GM12801 (cell line): ENCODE results near the gene KCNJ9.

Source experiments
- TF ChIP-seq, protein P1 (sequence below): IDR thresholded peaks from one replicate; pipeline ENCODE4 v1.5.1; 2011; ENCODE audit warnings: control low read depth; ENCODE audit not compliant: insufficient read length; ENCODE audit errors: extremely low read depth

The KCNJ9 gene

GRCh38 chr1:160081261-160081936 is at the start of gene KCNJ9:
Gene KCNJ9 (plus strand): TSS chr1:160081538. CDS start chr1:160084031, 2,493 bp downstream.
- TF ChIP-seq, protein P1, sequence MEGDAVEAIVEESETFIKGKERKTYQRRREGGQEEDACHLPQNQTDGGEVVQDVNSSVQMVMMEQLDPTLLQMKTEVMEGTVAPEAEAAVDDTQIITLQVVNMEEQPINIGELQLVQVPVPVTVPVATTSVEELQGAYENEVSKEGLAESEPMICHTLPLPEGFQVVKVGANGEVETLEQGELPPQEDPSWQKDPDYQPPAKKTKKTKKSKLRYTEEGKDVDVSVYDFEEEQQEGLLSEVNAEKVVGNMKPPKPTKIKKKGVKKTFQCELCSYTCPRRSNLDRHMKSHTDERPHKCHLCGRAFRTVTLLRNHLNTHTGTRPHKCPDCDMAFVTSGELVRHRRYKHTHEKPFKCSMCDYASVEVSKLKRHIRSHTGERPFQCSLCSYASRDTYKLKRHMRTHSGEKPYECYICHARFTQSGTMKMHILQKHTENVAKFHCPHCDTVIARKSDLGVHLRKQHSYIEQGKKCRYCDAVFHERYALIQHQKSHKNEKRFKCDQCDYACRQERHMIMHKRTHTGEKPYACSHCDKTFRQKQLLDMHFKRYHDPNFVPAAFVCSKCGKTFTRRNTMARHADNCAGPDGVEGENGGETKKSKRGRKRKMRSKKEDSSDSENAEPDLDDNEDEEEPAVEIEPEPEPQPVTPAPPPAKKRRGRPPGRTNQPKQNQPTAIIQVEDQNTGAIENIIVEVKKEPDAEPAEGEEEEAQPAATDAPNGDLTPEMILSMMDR, result no peak

DNA sequence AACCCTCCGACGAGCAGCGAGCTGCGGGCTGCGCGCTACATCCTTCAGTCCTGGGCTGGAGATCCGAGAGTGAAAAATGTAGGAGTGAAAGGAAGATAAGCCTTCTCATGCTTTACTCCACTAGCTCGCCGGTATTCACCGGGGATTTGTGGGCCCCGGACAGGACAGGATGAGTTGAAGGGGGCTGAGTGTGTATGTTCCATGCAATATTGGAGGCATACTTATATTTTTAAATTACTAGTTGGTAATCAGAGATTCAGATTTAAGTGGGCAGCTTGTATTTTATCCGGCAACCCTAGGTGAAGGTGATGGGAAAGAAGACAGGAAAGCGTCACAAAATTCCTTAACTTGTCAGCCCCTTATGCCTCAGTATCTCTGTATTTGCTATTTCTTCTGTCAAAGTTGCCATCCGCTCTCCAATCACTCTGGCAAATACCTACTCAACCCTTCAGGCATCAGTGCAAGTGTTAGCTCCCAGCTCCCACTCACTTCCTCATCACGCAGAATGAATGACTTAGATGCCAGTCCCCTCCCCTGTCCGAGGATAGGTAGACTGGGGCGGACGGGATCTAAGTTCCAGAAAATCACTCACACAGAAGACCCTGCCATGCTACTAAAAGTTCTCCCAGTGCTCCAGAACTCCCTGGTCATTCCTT is 49.0 kb upstream of the KCNJ9 start:
- TF ChIP-seq, protein P1, result no peak

- TF ChIP-seq, protein P1, result no peak
Observed at GRCh38 chr1:160040476-160040875, 40.9 kb upstream of the KCNJ9 start.

DNA sequence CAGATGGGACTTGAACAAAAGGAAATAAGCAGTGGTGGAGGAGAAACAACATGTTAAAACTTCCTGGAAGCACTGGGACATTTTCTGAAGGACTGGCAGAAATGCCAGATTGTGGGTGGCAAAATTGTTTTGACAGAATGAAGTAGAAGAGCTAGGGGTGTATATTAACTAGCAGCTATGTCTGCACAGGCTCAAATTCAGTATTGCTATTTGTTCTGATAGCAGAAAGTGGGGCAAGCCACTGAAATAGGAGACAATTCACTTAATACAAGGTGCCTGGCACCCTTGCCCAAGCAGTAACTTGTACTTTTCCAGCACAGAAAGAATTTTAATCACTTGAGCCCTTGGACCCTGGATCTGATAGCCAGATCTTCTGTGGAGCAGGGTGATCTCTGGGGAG is 37.8 kb upstream of the KCNJ9 start:
- TF ChIP-seq, protein P1, result no peak

DNA sequence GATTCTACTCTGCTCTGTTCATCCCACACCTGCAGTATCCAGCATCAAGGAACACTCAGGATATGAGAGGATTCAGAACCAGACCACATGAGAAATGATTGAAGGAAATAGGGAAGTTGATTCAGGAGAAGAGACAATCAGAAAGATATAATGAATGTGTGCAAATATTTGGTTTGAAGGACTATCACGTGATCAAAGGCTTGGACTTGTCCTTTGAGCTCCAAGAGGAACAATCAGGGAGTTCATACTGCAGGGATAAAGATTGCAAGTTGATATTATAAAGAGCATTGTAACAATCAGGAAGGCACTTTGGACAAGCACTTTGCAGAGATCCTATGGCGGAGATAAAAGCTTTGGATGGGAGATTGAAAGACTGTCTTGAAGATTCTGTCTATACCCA is 35.7 kb upstream of the KCNJ9 start:
- TF ChIP-seq, protein P1, result no peak

DNA sequence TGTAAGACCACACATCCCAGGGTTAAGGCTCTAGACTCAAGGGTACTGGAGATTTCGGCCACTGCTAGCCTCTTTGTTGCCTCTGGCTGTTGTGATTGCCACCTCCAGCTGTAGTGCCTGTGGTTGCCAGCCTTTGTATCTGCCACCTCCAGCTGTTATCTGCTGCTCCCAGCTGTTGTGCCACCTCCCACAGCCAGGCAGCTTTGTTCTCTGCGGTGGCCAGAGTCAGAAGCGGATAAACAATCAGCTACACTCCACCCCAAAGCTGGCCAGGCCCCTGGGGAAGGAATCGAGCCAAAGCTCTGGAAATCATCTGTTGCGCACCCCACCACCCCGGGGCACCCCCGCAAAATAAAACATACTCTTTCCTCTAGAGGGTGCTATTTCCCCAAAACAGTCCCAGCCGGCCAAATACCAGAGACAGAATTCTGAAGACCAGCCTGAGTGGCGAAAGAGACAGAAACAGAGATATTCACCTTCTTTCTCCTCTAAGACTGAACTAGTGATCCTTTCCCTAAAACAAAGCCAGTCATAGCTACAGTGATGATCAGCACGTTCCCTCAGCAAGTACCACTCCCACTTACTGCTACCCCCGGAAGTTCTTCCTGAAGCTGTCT is 34.7 kb upstream of the KCNJ9 start:
- TF ChIP-seq, protein P1, result no peak

DNA sequence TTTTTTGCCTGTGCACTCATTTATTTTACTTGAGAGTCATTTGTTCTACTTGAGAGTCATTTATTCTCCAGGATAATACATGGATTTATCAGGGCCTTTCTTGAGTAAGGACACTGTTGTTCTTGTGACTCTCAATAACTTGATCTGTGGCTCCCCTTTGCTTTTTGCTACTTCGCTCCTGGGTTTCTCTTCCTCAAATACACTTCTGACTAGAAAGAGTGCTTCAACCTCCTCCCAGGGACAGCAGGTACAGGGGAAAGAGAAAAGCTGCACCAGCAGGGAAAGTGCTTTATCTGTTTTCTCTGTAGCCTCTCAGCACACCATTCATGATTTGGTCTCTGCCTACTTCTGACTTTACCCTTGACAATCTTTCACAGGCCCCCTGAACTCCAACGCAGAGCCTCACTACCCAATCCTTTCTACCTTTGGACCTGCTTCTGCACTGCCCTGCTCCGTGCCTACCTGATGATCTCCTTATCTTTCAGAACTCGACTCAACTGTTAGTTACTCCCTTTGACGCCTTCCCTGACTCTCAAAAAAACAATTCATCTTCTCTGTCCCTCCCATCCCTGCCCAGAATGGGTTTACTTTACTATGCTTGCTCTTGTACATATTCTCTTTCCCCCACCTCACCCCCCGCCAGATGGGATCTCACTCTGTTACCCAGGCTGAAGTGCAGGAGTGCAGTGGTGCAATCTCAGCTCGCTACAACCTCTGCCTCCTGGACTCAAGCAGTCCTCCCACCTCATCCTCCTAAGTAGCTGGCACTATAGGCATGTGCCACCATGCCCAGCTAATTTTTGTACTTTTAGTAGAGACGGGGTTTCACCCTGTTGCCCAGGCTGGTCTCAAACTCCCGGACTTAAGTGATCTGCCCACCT is 34.0 kb upstream of the KCNJ9 start:
- TF ChIP-seq, protein P1, result no peak
